Mesenchymal stem cell (in vitro differentiated cells and primary cell): ENCODE measurements around the gene PHF20.

Experiments used
- DNase-seq: peaks from one replicate; pipeline ENCODE4 v3.0.0-alpha.2; 2013
- H2AFZ ChIP-seq: one replicate; pipeline ENCODE4 v1.6.1; 2013; ENCODE audit warnings: low read depth, mild to moderate bottlenecking, control low read depth, inconsistent platforms, low read length, moderate library complexity
- H2AK5ac ChIP-seq: 2 replicates; pipeline ENCODE4 v1.6.1; 2013; ENCODE audit warnings: low read length, moderate library complexity, mild to moderate bottlenecking, inconsistent platforms; ENCODE audit not compliant: severe bottlenecking
- H2BK120ac ChIP-seq: one replicate; pipeline ENCODE4 v1.6.1; 2013; ENCODE audit warnings: low read depth, mild to moderate bottlenecking, inconsistent platforms, low read length, moderate library complexity
- H2BK12ac ChIP-seq, 2 experiments: one replicate each; pipeline ENCODE4 v1.6.1; 2013; ENCODE audit warnings: inconsistent platforms in 2 of 2, low read length in 2 of 2, mild to moderate bottlenecking in 2 of 2, moderate library complexity in 2 of 2, control low read depth in 1 of 2
- H2BK15ac ChIP-seq: one replicate; pipeline ENCODE4 v1.6.1; 2013; ENCODE audit warnings: mild to moderate bottlenecking, low read depth, inconsistent platforms; ENCODE audit not compliant: poor library complexity, severe bottlenecking
- H2BK5ac ChIP-seq: 2 replicates; pipeline ENCODE4 v1.6.1; 2013; ENCODE audit warnings: low read depth, mild to moderate bottlenecking, low read length, control low read depth, inconsistent platforms; ENCODE audit not compliant: poor library complexity, severe bottlenecking
- H3K14ac ChIP-seq, 2 experiments: one replicate each; pipeline ENCODE4 v1.6.1; 2013; ENCODE audit warnings: inconsistent platforms in 2 of 2, low read length in 2 of 2, control low read depth in 1 of 2, mild to moderate bottlenecking in 1 of 2, moderate library complexity in 1 of 2
- H3K18ac ChIP-seq, 2 experiments: one replicate each; pipeline ENCODE4 v1.6.1; 2013; ENCODE audit warnings: inconsistent platforms in 2 of 2, low read length in 2 of 2, control low read depth in 1 of 2, low read depth in 1 of 2, mild to moderate bottlenecking in 1 of 2
- H3K23ac ChIP-seq, 2 experiments: one replicate each; pipeline ENCODE4 v1.6.1; 2013; ENCODE audit warnings: inconsistent platforms in 2 of 2, low read length in 2 of 2, mild to moderate bottlenecking in 2 of 2, moderate library complexity in 2 of 2, control low read depth in 1 of 2
- H3K27ac ChIP-seq: 2 replicates; pipeline ENCODE4 v1.5.1; 2013; ENCODE audit warnings: mild to moderate bottlenecking, moderate library complexity, low read length, control low read depth, inconsistent platforms; ENCODE audit not compliant: poor library complexity, severe bottlenecking
- H3K27me3 ChIP-seq, 2 experiments: 2 replicates each; pipeline versions ENCODE4 v1.6.1 to v1.7.0; 2013; ENCODE audit warnings: low read length in 2 of 2, mild to moderate bottlenecking in 2 of 2, moderate library complexity in 2 of 2, control low read depth in 1 of 2, inconsistent platforms in 1 of 2; ENCODE audit not compliant: control insufficient read depth in 1 of 2, insufficient read depth in 1 of 2
- H3K36me3 ChIP-seq, 2 experiments: 2 replicates each; pipeline versions ENCODE4 v1.6.1 to v1.7.0; 2013; ENCODE audit warnings: low read length in 2 of 2, control low read depth in 1 of 2, inconsistent platforms in 1 of 2, low read depth in 1 of 2, mild to moderate bottlenecking in 1 of 2; ENCODE audit not compliant: insufficient read depth in 2 of 2, control insufficient read depth in 1 of 2
- H3K4ac ChIP-seq, 2 experiments: one replicate each; pipeline ENCODE4 v1.6.1; 2013; ENCODE audit warnings: inconsistent platforms in 2 of 2, low read length in 2 of 2, mild to moderate bottlenecking in 2 of 2, moderate library complexity in 2 of 2, control low read depth in 1 of 2, low read depth in 1 of 2
- H3K4me1 ChIP-seq: 2 replicates; pipeline ENCODE4 v1.6.1; 2013; ENCODE audit warnings: low read depth, low read length, control low read depth; ENCODE audit not compliant: control insufficient read depth, insufficient read depth
- H3K4me2 ChIP-seq: 2 replicates; pipeline ENCODE4 v1.6.1; 2013; ENCODE audit warnings: low read length, mild to moderate bottlenecking, inconsistent platforms; ENCODE audit not compliant: poor library complexity, severe bottlenecking
- H3K4me3 ChIP-seq, 2 experiments: 2 replicates each; pipeline versions ENCODE4 v1.5.1 to v1.7.0; 2013; ENCODE audit warnings: low read length in 2 of 2, mild to moderate bottlenecking in 2 of 2, control low read depth in 1 of 2, low read depth in 1 of 2; ENCODE audit not compliant: insufficient read depth in 1 of 2
- H3K79me1 ChIP-seq: replicated peaks from 2 replicates; pipeline ENCODE4 v1.6.1; 2013; ENCODE audit warnings: mild to moderate bottlenecking, control low read depth, low read length, inconsistent platforms; ENCODE audit not compliant: poor library complexity, severe bottlenecking
- H3K9ac ChIP-seq: 2 replicates; pipeline ENCODE4 v1.7.0; 2013; ENCODE audit warnings: mild to moderate bottlenecking, low read length, moderate library complexity
- H3K9me3 ChIP-seq: 2 replicates; pipeline ENCODE4 v1.7.0; 2013; ENCODE audit warnings: mild to moderate bottlenecking, low read length; ENCODE audit not compliant: control insufficient read depth
- H4K8ac ChIP-seq: one replicate; pipeline ENCODE4 v1.6.1; 2013; ENCODE audit warnings: inconsistent platforms, mild to moderate bottlenecking, low read length, moderate library complexity
- H4K91ac ChIP-seq: one replicate; pipeline ENCODE4 v1.6.1; 2013; ENCODE audit warnings: mild to moderate bottlenecking, low read length, inconsistent platforms
- WGBS: methylation state at CpG from one replicate; pipeline ENCODE4 v1.1.7; 2013; ENCODE audit warnings: mixed read lengths; 5-methylcytosine and 5-hydroxymethylcytosine counted together

PHF20 gene

GRCh38 chr20:35729836-35730582, 41.8 kb upstream of the PHF20 start:
- H3K36me3 ChIP-seq, result peaks cover 40 to 98% of the 10 kb centered on the region in 2 experiments
- no peak for DNase-seq
- peaks cover 5% of the 10 kb centered on the region for H3K4me1 ChIP-seq
- H3K23ac ChIP-seq, result no peak overlapping the region
- no peaks in the 10 kb centered on the region for H3K79me1 ChIP-seq
- H4K91ac ChIP-seq, result no peak overlapping the region
- H3K9ac ChIP-seq, result peak overlapping the region; percentile 65
- no peak overlapping the region for H4K8ac ChIP-seq
- 93% methylated on average over 2 of the region's 2 CpGs for WGBS
- H2AFZ ChIP-seq, result no peak overlapping the region
- no peaks in the 10 kb centered on the region for H3K27me3 ChIP-seq
- H2BK15ac ChIP-seq, result no peak overlapping the region
- no peak overlapping the region for H3K4me2 ChIP-seq
- H2BK120ac ChIP-seq, result no peak overlapping the region
- H2BK5ac ChIP-seq, result no peak overlapping the region
- H3K9me3 ChIP-seq, result no peaks in the 10 kb centered on the region
- H3K4me3 ChIP-seq, result no peak overlapping the region
- no peak overlapping the region for H3K14ac ChIP-seq
- H3K18ac ChIP-seq, result no peak overlapping the region
- no peak overlapping the region for H3K4ac ChIP-seq
- H2BK12ac ChIP-seq, result no peak overlapping the region
- no peak overlapping the region for H2AK5ac ChIP-seq
- peak overlapping the region; percentile 43 for H3K27ac ChIP-seq

GRCh38 chr20:35730583-35731468, 41.0 kb upstream of the PHF20 start:
- Histone ChIP-seq H3K27me3 (no peaks in the 10 kb centered on the region), H3K79me1 (no peaks in the 10 kb centered on the region), H3K18ac (no peak overlapping the region), H3K9me3 (no peaks in the 10 kb centered on the region), H3K14ac (no peak overlapping the region), H3K9ac (peak overlapping the region; percentile 65), H3K4ac (no peak overlapping the region), H3K27ac (peak overlapping the region; percentile 42), H3K4me2 (no peak overlapping the region), H2AK5ac (no peak overlapping the region), H4K8ac (no peak overlapping the region), H2BK12ac (no peak overlapping the region), H2AFZ (no peak overlapping the region), H3K4me1 (peaks cover 5% of the 10 kb centered on the region), H2BK120ac (no peak overlapping the region), H3K36me3 (peaks cover 32 to 98% of the 10 kb centered on the region in 2 experiments), H2BK15ac (no peak overlapping the region), H3K23ac (no peak overlapping the region), H4K91ac (no peak overlapping the region), H2BK5ac (no peak overlapping the region), H3K4me3 (peak overlapping the region in 1 of 2 experiments; percentile 29)
- no peak for DNase-seq
- 100% methylated on average over 2 of the region's 4 CpGs for WGBS

- Histone ChIP-seq H2AFZ (no peak overlapping the region), H2AK5ac (no peak overlapping the region), H3K4me1 (peaks cover 5% of the 10 kb centered on the region), H3K23ac (no peak overlapping the region), H4K91ac (no peak overlapping the region), H3K9ac (peak overlapping the region; percentile 65), H2BK5ac (no peak overlapping the region), H2BK15ac (no peak overlapping the region), H3K27me3 (no peaks in the 10 kb centered on the region), H2BK12ac (no peak overlapping the region), H3K27ac (peak overlapping the region; percentile 42), H2BK120ac (no peak overlapping the region), H3K79me1 (no peaks in the 10 kb centered on the region), H4K8ac (no peak overlapping the region), H3K18ac (no peak overlapping the region), H3K14ac (no peak overlapping the region), H3K9me3 (no peaks in the 10 kb centered on the region), H3K4ac (no peak overlapping the region), H3K4me2 (no peak overlapping the region), H3K36me3 (peaks cover 29 to 98% of the 10 kb centered on the region in 2 experiments), H3K4me3 (no peak overlapping the region)
- no peak for DNase-seq
- whole genome bisulfite sequencing, result 100% methylated on average over 1 of the region's 2 CpGs
Observed at GRCh38 chr20:35731469-35731788, 40.4 kb upstream of the PHF20 start.
